OCI-LY1 (cell line): Measurements from ENCODE around the gene ESR1.

Experiments used
- H2AFZ ChIP-seq: fragments of 200-600 bp; sonication (generic), shearing (Covaris generic); 2 replicates; pipeline ENCODE4 v1.6.0; 2014; ENCODE audit warnings: antibody characterized with exemption, mild to moderate bottlenecking, low read length
- H3F3A ChIP-seq: fragments of 200-600 bp; sonication (generic), shearing (Covaris generic); 2 replicates; pipeline ENCODE4 v1.6.0; 2014; ENCODE audit warnings: mild to moderate bottlenecking, antibody characterized with exemption, low read length, moderate library complexity; ENCODE audit not compliant: insufficient read depth
- H3K27ac ChIP-seq: fragments of 200-600 bp; sonication (generic); 2 replicates; pipeline ENCODE4 v1.5.1; 2014; ENCODE audit warnings: low read length, mixed run types, mild to moderate bottlenecking, low read depth; ENCODE audit not compliant: poor library complexity, severe bottlenecking
- H3K27me3 ChIP-seq: fragments of 200-600 bp; sonication (generic); 2 replicates; pipeline ENCODE4 v1.6.0; 2014; ENCODE audit warnings: antibody characterized with exemption, mild to moderate bottlenecking, low read length, moderate library complexity; ENCODE audit not compliant: insufficient read depth
- H3K36me3 ChIP-seq: fragments of 200-600 bp; sonication (generic); 2 replicates; pipeline ENCODE4 v1.6.1; 2014; ENCODE audit warnings: mild to moderate bottlenecking, antibody characterized with exemption, low read length, moderate library complexity, mixed read lengths; ENCODE audit not compliant: insufficient read depth
- H3K4me1 ChIP-seq: fragments of 200-600 bp; sonication (generic); 2 replicates; pipeline ENCODE4 v1.5.1; 2014; ENCODE audit warnings: mild to moderate bottlenecking, low read length, moderate library complexity; ENCODE audit not compliant: insufficient read depth, severe bottlenecking
- H3K4me2 ChIP-seq: fragments of 200-600 bp; sonication (generic), shearing (Covaris generic); 2 replicates; pipeline ENCODE4 v1.6.1; 2014; ENCODE audit warnings: low read length
- H3K4me3 ChIP-seq: fragments of 200-600 bp; sonication (generic); 2 replicates; pipeline ENCODE4 v1.5.1; 2014; ENCODE audit warnings: low read length, low read depth, mild to moderate bottlenecking, mixed read lengths; ENCODE audit not compliant: poor library complexity, severe bottlenecking
- H3K79me2 ChIP-seq: fragments of 200-600 bp; shearing (Covaris generic); 2 replicates; pipeline ENCODE4 v1.6.1; 2016; ENCODE audit warnings: mixed run types, low read length, mixed read lengths; ENCODE audit not compliant: insufficient read depth
- H3K9ac ChIP-seq: fragments of 200-600 bp; sonication (generic), shearing (Covaris generic); 2 replicates; pipeline ENCODE4 v1.6.1; 2014; ENCODE audit warnings: mild to moderate bottlenecking, low read length, mixed read lengths
- H3K9me2 ChIP-seq: fragments of 200-600 bp; sonication (generic), shearing (Covaris generic); 2 replicates; pipeline ENCODE4 v1.6.1; 2014; ENCODE audit warnings: low read depth, mild to moderate bottlenecking, low read length, mixed read lengths
- H3K9me3 ChIP-seq: fragments of 200-600 bp; shearing (Covaris generic); 2 replicates; pipeline ENCODE4 v1.6.1; 2014; ENCODE audit warnings: low read length, mixed read lengths
- H4K20me1 ChIP-seq: fragments of 200-600 bp; sonication (generic), shearing (Covaris generic); 2 replicates; pipeline ENCODE4 v1.6.0; 2016; ENCODE audit warnings: mild to moderate bottlenecking, low read length; ENCODE audit not compliant: insufficient read depth
- CTCF ChIP-seq: fragments of 200-600 bp; sonication (generic), shearing (Covaris generic); IDR thresholded peaks from 2 replicates; pipeline ENCODE4 v1.5.1; 2017; ENCODE audit warnings: mild to moderate bottlenecking, antibody characterized with exemption, low read length, moderate library complexity, mixed read lengths
- EZH2 ChIP-seq: fragments of 200-600 bp; sonication (generic), shearing (Covaris generic); IDR thresholded peaks from 2 replicates; pipeline ENCODE4 v1.8.0; 2017; ENCODE audit warnings: borderline replicate concordance, mixed run types, mild to moderate bottlenecking, antibody characterized with exemption, low read length, moderate library complexity, mixed read lengths

Gene ESR1

GRCh38 chr6:152059909-152060308 is 252.4 kb downstream of the ESR1 start:
- Histone ChIP-seq H4K20me1 (no peaks in the 10 kb centered on the region), H3K79me2 (no peaks in the 10 kb centered on the region), H3K9me2 (no peaks in the 10 kb centered on the region), H3K27ac (no peak overlapping the region), H3K27me3 (no peaks in the 10 kb centered on the region), H3K36me3 (no peaks in the 10 kb centered on the region), H2AFZ (no peak overlapping the region), H3K4me1 (no peaks in the 10 kb centered on the region), H3F3A (no peaks in the 10 kb centered on the region), H3K9me3 (no peaks in the 10 kb centered on the region), H3K9ac (no peak overlapping the region), H3K4me3 (no peak overlapping the region), H3K4me2 (no peak overlapping the region)
- no peak for TF ChIP-seq EZH2
- TF ChIP-seq CTCF = no peak

- H3K4me3 ChIP-seq = no peak overlapping the region
- no peaks in the 10 kb centered on the region for H3K4me1 ChIP-seq
- no peak overlapping the region for H3K4me2 ChIP-seq
- TF ChIP-seq CTCF (no peak), EZH2 (no peak)
- no peaks in the 10 kb centered on the region for H3K9me3 ChIP-seq
- no peaks in the 10 kb centered on the region for H3K79me2 ChIP-seq
- no peaks in the 10 kb centered on the region for H3K27me3 ChIP-seq
- no peaks in the 10 kb centered on the region for H3K9me2 ChIP-seq
- no peaks in the 10 kb centered on the region for H4K20me1 ChIP-seq
- no peaks in the 10 kb centered on the region for H3K36me3 ChIP-seq
- no peak overlapping the region for H3K9ac ChIP-seq
- no peaks in the 10 kb centered on the region for H3F3A ChIP-seq
- no peak overlapping the region for H3K27ac ChIP-seq
- no peak overlapping the region for H2AFZ ChIP-seq
Measured at GRCh38 chr6:152062476-152062875, 255.0 kb downstream of the ESR1 start.

- no peaks in the 10 kb centered on the region for H3K79me2 ChIP-seq
- H3F3A ChIP-seq = no peaks in the 10 kb centered on the region
- no peak overlapping the region for H2AFZ ChIP-seq
- H3K27me3 ChIP-seq = no peaks in the 10 kb centered on the region
- no peak overlapping the region for H3K4me2 ChIP-seq
- no peaks in the 10 kb centered on the region for H3K4me1 ChIP-seq
- H3K27ac ChIP-seq = no peak overlapping the region
- no peaks in the 10 kb centered on the region for H3K9me3 ChIP-seq
- no peaks in the 10 kb centered on the region for H4K20me1 ChIP-seq
- H3K4me3 ChIP-seq = no peak overlapping the region
- no peaks in the 10 kb centered on the region for H3K36me3 ChIP-seq
- no peak overlapping the region for H3K9ac ChIP-seq
- H3K9me2 ChIP-seq = no peaks in the 10 kb centered on the region
- TF ChIP-seq CTCF = no peak
- TF ChIP-seq EZH2 = no peak
Measured at GRCh38 chr6:152063170-152063921, 255.9 kb downstream of the ESR1 start.
